Measurements from ENCODE around the gene LRMDA.

Gene LRMDA

GRCh38 chr10:75476985-75477384, 45.6 kb downstream of the LRMDA start:
- DNase-seq (ENCODE audit: low spot score) = no peak

GRCh38 chr10:75477680-75478079, 46.3 kb downstream of the LRMDA start:
- no peak for DNase-seq (ENCODE audit: low spot score)

GRCh38 chr10:75480374-75480773, 49.0 kb downstream of the LRMDA start:
- no peak for DNase-seq (ENCODE audit: low spot score)

- DNase-seq (ENCODE audit: low spot score) = no peak
These were observed 51.8 kb downstream of the LRMDA start for GRCh38 chr10:75483188-75483587.

GRCh38 chr10:75484717-75485116, 53.3 kb downstream of the LRMDA start:
- DNase-seq (ENCODE audit: low spot score) = no peak

- DNase-seq (ENCODE audit: low spot score) = no peak
These were observed 55.2 kb downstream of the LRMDA start for GRCh38 chr10:75486591-75486990.

GRCh38 chr10:75487087-75487754, 55.8 kb downstream of the LRMDA start:
- no peak for DNase-seq (ENCODE audit: low spot score)

GRCh38 chr10:75487755-75488125, 56.3 kb downstream of the LRMDA start:
- DNase-seq (ENCODE audit: low spot score) = no peak

- DNase-seq (ENCODE audit: low spot score) = no peak
These were observed 60.9 kb downstream of the LRMDA start for GRCh38 chr10:75492173-75492925.

GRCh38 chr10:75493464-75493863, 62.0 kb downstream of the LRMDA start:
- DNase-seq (ENCODE audit: low spot score) = no peak

GRCh38 chr10:75495434-75496190, 64.2 kb downstream of the LRMDA start:
- DNase-seq (ENCODE audit: low spot score) = no peak

- no peak for DNase-seq (ENCODE audit: low spot score)
These were observed 64.8 kb downstream of the LRMDA start for GRCh38 chr10:75496191-75496567.

GRCh38 chr10:75497997-75498883, 66.8 kb downstream of the LRMDA start:
- no peak for DNase-seq (ENCODE audit: low spot score)

GRCh38 chr10:75498884-75499350, 67.5 kb downstream of the LRMDA start:
- no peak for DNase-seq (ENCODE audit: low spot score)

- DNase-seq (ENCODE audit: low spot score) = no peak
These were observed 68.2 kb downstream of the LRMDA start for GRCh38 chr10:75499556-75500160.

- DNase-seq (ENCODE audit: low spot score) = no peak
These were observed 71.0 kb downstream of the LRMDA start for GRCh38 chr10:75502389-75502788.

GRCh38 chr10:75502838-75503237, 71.4 kb downstream of the LRMDA start:
- no peak for DNase-seq (ENCODE audit: low spot score)

- DNase-seq (ENCODE audit: low spot score) = no peak
These were observed 73.9 kb downstream of the LRMDA start for GRCh38 chr10:75505293-75505692.

- DNase-seq (ENCODE audit: low spot score) = no peak
These were observed 74.5 kb downstream of the LRMDA start for GRCh38 chr10:75505840-75506506.

- no peak for DNase-seq (ENCODE audit: low spot score)
These were observed 75.5 kb downstream of the LRMDA start for GRCh38 chr10:75506930-75507329.

GRCh38 chr10:75507469-75507868, 76.0 kb downstream of the LRMDA start:
- DNase-seq (ENCODE audit: low spot score) = no peak

Data from cerebellar cortex (tissue), 1 donor.